ENCODE data around the gene CMAS. TPM values are rescaled to one million over a fixed set of nuclear protein-coding genes. Genes with fewer than 3 reads are reported as not detected.
"Not testable (repeated sequence)": the region's sequence is repeated elsewhere in the genome, so short reads cannot be mapped to it uniquely, and the experiment has no call there.

The CMAS gene
- 100 to 1,000 TPM in 2 of 4 donors, 10 to 100 TPM in 2; 70.2 to 215 (median 113) TPM for polyA plus RNA-seq
- long read RNA-seq, donor 1, transcript CMAS-201 (8 exons, 1,787 nt), result major isoform, 33 of 42 reads
- long read RNA-seq, donor 1, partial matches to known transcripts, result 5 of 42 reads
- long read RNA-seq, donor 1, other reads (novel, unspliced or antisense), result 0 of 42 reads
- long read RNA-seq, donor 2, partial matches to known transcripts, result 0 of 4 reads
- long read RNA-seq, donor 2, other reads (novel, unspliced or antisense), result 0 of 4 reads
- long read RNA-seq, donor 3, transcript CMAS-201 (8 exons, 1,787 nt), result major isoform, 12 of 12 reads
- long read RNA-seq, donor 3, partial matches to known transcripts, result 0 of 12 reads
- long read RNA-seq, donor 3, other reads (novel, unspliced or antisense), result 0 of 12 reads
- long read RNA-seq, donor 4, result 0 reads
- long read RNA-seq, donor 5, transcript CMAS-201 (8 exons, 1,787 nt), result major isoform, 5 of 5 reads
- long read RNA-seq, donor 5, partial matches to known transcripts, result 0 of 5 reads
- long read RNA-seq, donor 5, other reads (novel, unspliced or antisense), result 0 of 5 reads
- long read RNA-seq, donor 6, transcript CMAS-201 (8 exons, 1,787 nt), result major isoform, 11 of 12 reads
- long read RNA-seq, donor 6, partial matches to known transcripts, result 0 of 12 reads
- long read RNA-seq, donor 6, other reads (novel, unspliced or antisense), result 0 of 12 reads
- long read RNA-seq, donor 7, result 0 reads
- long read RNA-seq, donor 8, result 0 reads
- long read RNA-seq, donor 9, transcript CMAS-201 (8 exons, 1,787 nt), result major isoform, 7 of 7 reads
- long read RNA-seq, donor 9, partial matches to known transcripts, result 0 of 7 reads
- long read RNA-seq, donor 9, other reads (novel, unspliced or antisense), result 0 of 7 reads
- long read RNA-seq, donor 10, transcript CMAS-201 (8 exons, 1,787 nt), result major isoform, 20 of 21 reads
- long read RNA-seq, donor 10, partial matches to known transcripts, result 0 of 21 reads
- long read RNA-seq, donor 10, other reads (novel, unspliced or antisense), result 0 of 21 reads

GRCh38 chr12:22046090-22046967, at the start of gene CMAS:
TSS of gene CMAS (plus strand) at chr12:22046218. CDS start at chr12:22046304, 86 bp downstream.
- H3K4me3 ChIP-seq (ENCODE audit: low read depth in 1 of 3, low read length in 3 of 3), result peak within 1 kb of the TSS; percentile 90 to 97 (median 96)
- H3K9me3 ChIP-seq (ENCODE audit: control insufficient read depth in 2 of 2, insufficient read depth in 1 of 2, low read depth in 1 of 2, low read length in 1 of 2), result no peaks in the 10 kb centered on the region
- peak within 1 kb of the TSS; percentile 94 to 99 (median 98) for H3K27ac ChIP-seq (ENCODE audit: low read depth in 1 of 3, low read length in 2 of 3)
- 0 to 1% (median 0%) methylated on average over 58 to 64 of the region's 64 CpGs for WGBS, 3 donors
- DNase-seq (peak; percentile 81 to 86), FAIRE-seq (no peak)
- peaks cover 13 to 55% (median 16%) of the 10 kb centered on the region in 3 donors for H3K4me1 ChIP-seq (ENCODE audit: control insufficient read depth in 3 of 3, insufficient read depth in 2 of 3, low read depth in 1 of 3, low read length in 2 of 3)
- H3K36me3 ChIP-seq (ENCODE audit: control insufficient read depth in 3 of 3, insufficient read depth in 2 of 3, low read depth in 1 of 3, low read length in 3 of 3), result peaks cover 0 to 3% (median 3%) of the 10 kb centered on the region in 3 donors
- no peaks in the 10 kb centered on the region for H3K27me3 ChIP-seq (ENCODE audit: control insufficient read depth in 3 of 3, insufficient read depth in 3 of 3, low read length in 3 of 3)

GRCh38 chr12:21998295-21998694, 47.7 kb upstream of the CMAS start:
- no peak for FAIRE-seq
- WGBS, 3 donors, result 59 to 70% (median 69%) methylated on average over 2 of the region's 2 CpGs

DNA sequence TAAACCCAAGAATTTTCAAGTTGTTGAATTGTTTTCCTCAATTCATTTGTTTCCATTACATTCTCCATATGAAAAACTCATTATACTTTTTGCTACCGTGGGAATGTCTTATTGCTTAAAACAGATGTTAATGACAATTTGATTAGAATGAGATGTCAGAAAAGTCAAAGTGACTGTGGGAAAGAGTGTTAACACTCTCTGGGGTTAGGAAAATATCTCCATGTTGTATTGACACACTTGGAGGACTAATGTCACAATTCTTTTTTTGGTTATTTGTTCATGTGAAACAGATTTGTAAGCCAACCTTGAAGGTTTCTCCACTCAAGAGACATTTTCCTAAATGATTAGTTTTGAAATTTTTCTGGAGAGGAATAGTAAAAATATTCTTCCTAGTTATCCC, 47.2 kb upstream of the CMAS start:
- H3K36me3 ChIP-seq (ENCODE audit: control insufficient read depth in 3 of 3, insufficient read depth in 2 of 3, low read depth in 1 of 3, low read length in 3 of 3), result no peaks in the 10 kb centered on the region
- H3K9me3 ChIP-seq (ENCODE audit: control insufficient read depth in 2 of 2, insufficient read depth in 1 of 2, low read depth in 1 of 2, low read length in 1 of 2), result no peaks in the 10 kb centered on the region
- H3K4me1 ChIP-seq (ENCODE audit: control insufficient read depth in 3 of 3, insufficient read depth in 2 of 3, low read depth in 1 of 3, low read length in 2 of 3), result no peaks in the 10 kb centered on the region
- no peaks in the 10 kb centered on the region for H3K27me3 ChIP-seq (ENCODE audit: control insufficient read depth in 3 of 3, insufficient read depth in 3 of 3, low read length in 3 of 3)
- no peak for DNase-seq
- no peak overlapping the region for H3K27ac ChIP-seq (ENCODE audit: low read depth in 1 of 3, low read length in 2 of 3)
- WGBS, 3 donors, result 71 to 96% (median 95%) methylated on average over 1 of the region's 1 CpG
- H3K4me3 ChIP-seq (ENCODE audit: low read depth in 1 of 3, low read length in 3 of 3), result no peak overlapping the region
- FAIRE-seq, result no peak

More at GRCh38 chr12:21998295-21998694, 47.7 kb upstream of the CMAS start:
- H3K36me3 ChIP-seq (ENCODE audit: control insufficient read depth in 3 of 3, insufficient read depth in 2 of 3, low read depth in 1 of 3, low read length in 3 of 3), result no peaks in the 10 kb centered on the region
- H3K4me1 ChIP-seq (ENCODE audit: control insufficient read depth in 3 of 3, insufficient read depth in 2 of 3, low read depth in 1 of 3, low read length in 2 of 3), result peaks cover 0 to under 1% (median 0%) of the 10 kb centered on the region in 3 donors
- DNase-seq, result no peak
- no peak overlapping the region for H3K27ac ChIP-seq (ENCODE audit: low read depth in 1 of 3, low read length in 2 of 3)
- no peak overlapping the region for H3K4me3 ChIP-seq (ENCODE audit: low read depth in 1 of 3, low read length in 3 of 3)
- H3K9me3 ChIP-seq (ENCODE audit: control insufficient read depth in 2 of 2, insufficient read depth in 1 of 2, low read depth in 1 of 2, low read length in 1 of 2), result no peaks in the 10 kb centered on the region
- H3K27me3 ChIP-seq (ENCODE audit: control insufficient read depth in 3 of 3, insufficient read depth in 3 of 3, low read length in 3 of 3), result no peaks in the 10 kb centered on the region

GRCh38 chr12:22002430-22002829, 43.6 kb upstream of the CMAS start:
- H3K27me3 ChIP-seq (ENCODE audit: control insufficient read depth in 3 of 3, insufficient read depth in 3 of 3, low read length in 3 of 3), result no peaks in the 10 kb centered on the region
- no peaks in the 10 kb centered on the region for H3K9me3 ChIP-seq (ENCODE audit: control insufficient read depth in 2 of 2, insufficient read depth in 1 of 2, low read depth in 1 of 2, low read length in 1 of 2)
- FAIRE-seq (no peak), DNase-seq (no peak)
- no peak overlapping the region for H3K4me3 ChIP-seq (ENCODE audit: low read depth in 1 of 3, low read length in 3 of 3)
- WGBS, 3 donors, result 85 to 91% (median 88%) methylated on average over 3 of the region's 3 CpGs
- no peak overlapping the region for H3K27ac ChIP-seq (ENCODE audit: low read depth in 1 of 3, low read length in 2 of 3)
- no peaks in the 10 kb centered on the region for H3K4me1 ChIP-seq (ENCODE audit: control insufficient read depth in 3 of 3, insufficient read depth in 2 of 3, low read depth in 1 of 3, low read length in 2 of 3)
- H3K36me3 ChIP-seq (ENCODE audit: control insufficient read depth in 3 of 3, insufficient read depth in 2 of 3, low read depth in 1 of 3, low read length in 3 of 3), result no peaks in the 10 kb centered on the region

GRCh38 chr12:22007794-22008193, 38.2 kb upstream of the CMAS start:
- not testable (repeated sequence) for DNase-seq; FAIRE-seq; H3K27ac ChIP-seq (ENCODE audit: low read depth in 1 of 3, low read length in 2 of 3); H3K36me3 ChIP-seq (ENCODE audit: control insufficient read depth in 3 of 3, insufficient read depth in 2 of 3, low read depth in 1 of 3, low read length in 3 of 3); H3K4me3 ChIP-seq (ENCODE audit: low read depth in 1 of 3, low read length in 3 of 3); H3K27me3 ChIP-seq (ENCODE audit: control insufficient read depth in 3 of 3, insufficient read depth in 3 of 3, low read length in 3 of 3); H3K4me1 ChIP-seq (ENCODE audit: control insufficient read depth in 3 of 3, insufficient read depth in 2 of 3, low read depth in 1 of 3, low read length in 2 of 3)
- WGBS, 3 donors, result 28 to 68% (median 60%) methylated on average over 2 of the region's 2 CpGs
- peaks cover 0 to 16% of the 10 kb centered on the region in 2 donors for H3K9me3 ChIP-seq (ENCODE audit: control insufficient read depth in 2 of 2, insufficient read depth in 1 of 2, low read depth in 1 of 2, low read length in 1 of 2)

DNA sequence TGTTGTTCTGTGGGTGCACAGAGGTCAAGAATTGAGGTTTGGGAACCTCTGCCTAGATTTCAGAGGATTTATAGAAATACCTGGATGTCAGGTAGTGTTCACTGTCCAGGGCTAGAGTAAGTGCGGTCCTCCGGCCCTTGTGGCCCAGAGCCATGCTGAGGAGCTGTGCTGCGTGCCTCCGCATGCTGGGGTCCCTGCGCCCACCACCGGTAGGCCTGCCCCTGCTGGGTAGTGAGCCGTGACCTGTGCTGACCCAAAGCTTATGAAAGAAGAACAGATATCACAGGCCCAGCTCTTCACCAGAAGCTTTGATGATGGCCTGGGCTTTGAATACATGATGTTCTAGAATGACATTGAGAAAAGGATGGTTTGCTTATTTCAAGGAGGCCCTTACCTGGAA, 37.8 kb upstream of the CMAS start:
- no peaks in the 10 kb centered on the region for H3K27me3 ChIP-seq (ENCODE audit: control insufficient read depth in 3 of 3, insufficient read depth in 3 of 3, low read length in 3 of 3)
- no peak overlapping the region for H3K27ac ChIP-seq (ENCODE audit: low read depth in 1 of 3, low read length in 2 of 3)
- H3K4me1 ChIP-seq (ENCODE audit: control insufficient read depth in 3 of 3, insufficient read depth in 2 of 3, low read depth in 1 of 3, low read length in 2 of 3), result no peaks in the 10 kb centered on the region
- 95 to 96% (median 95%) methylated on average over 7 of the region's 7 CpGs for WGBS, 3 donors
- no peak overlapping the region for H3K4me3 ChIP-seq (ENCODE audit: low read depth in 1 of 3, low read length in 3 of 3)
- no peaks in the 10 kb centered on the region for H3K36me3 ChIP-seq (ENCODE audit: control insufficient read depth in 3 of 3, insufficient read depth in 2 of 3, low read depth in 1 of 3, low read length in 3 of 3)
- H3K9me3 ChIP-seq (ENCODE audit: control insufficient read depth in 2 of 2, insufficient read depth in 1 of 2, low read depth in 1 of 2, low read length in 1 of 2), result peaks cover 0 to 16% of the 10 kb centered on the region in 2 donors
- DNase-seq (no peak), FAIRE-seq (no peak)

GRCh38 chr12:22014041-22014782, 31.8 kb upstream of the CMAS start:
- FAIRE-seq (no peak), DNase-seq (no peak)
- no peaks in the 10 kb centered on the region for H3K36me3 ChIP-seq (ENCODE audit: control insufficient read depth in 3 of 3, insufficient read depth in 2 of 3, low read depth in 1 of 3, low read length in 3 of 3)
- H3K27ac ChIP-seq (ENCODE audit: low read depth in 1 of 3, low read length in 2 of 3), result no peak overlapping the region
- H3K4me1 ChIP-seq (ENCODE audit: control insufficient read depth in 3 of 3, insufficient read depth in 2 of 3, low read depth in 1 of 3, low read length in 2 of 3), result no peaks in the 10 kb centered on the region
- H3K27me3 ChIP-seq (ENCODE audit: control insufficient read depth in 3 of 3, insufficient read depth in 3 of 3, low read length in 3 of 3), result no peaks in the 10 kb centered on the region
- WGBS, 3 donors, result 64 to 75% (median 69%) methylated on average over 7 of the region's 7 CpGs
- peaks cover 0 to 6% of the 10 kb centered on the region in 2 donors for H3K9me3 ChIP-seq (ENCODE audit: control insufficient read depth in 2 of 2, insufficient read depth in 1 of 2, low read depth in 1 of 2, low read length in 1 of 2)
- no peak overlapping the region for H3K4me3 ChIP-seq (ENCODE audit: low read depth in 1 of 3, low read length in 3 of 3)

Measured in small intestine (tissue), 16 donors.